SU-DHL-6 (cell line): ENCODE data around the gene MIER3.

Source experiments
- H2AFZ ChIP-seq: fragments of 200-600 bp; sonication (generic); 2 replicates; pipeline ENCODE4 v1.6.1; 2014; ENCODE audit warnings: low read depth, mild to moderate bottlenecking, moderate library complexity, mixed read lengths, antibody characterized with exemption, low read length; ENCODE audit not compliant: severe bottlenecking
- H3F3A ChIP-seq: fragments of 200-600 bp; shearing (Covaris generic); 2 replicates; pipeline ENCODE4 v1.6.0; 2016; ENCODE audit warnings: antibody characterized with exemption, mild to moderate bottlenecking; ENCODE audit not compliant: insufficient read depth
- H3K27ac ChIP-seq: fragments of 200-600 bp; sonication (generic); 2 replicates; pipeline ENCODE4 v1.5.1; 2016; ENCODE audit warnings: low read depth, mild to moderate bottlenecking, low read length, moderate library complexity, mixed read lengths
- H3K27me3 ChIP-seq: fragments of 200-600 bp; sonication (generic), shearing (Covaris generic); 2 replicates; pipeline ENCODE4 v1.6.0; 2014; ENCODE audit warnings: mild to moderate bottlenecking, low read length
- H3K36me3 ChIP-seq: fragments of 200-600 bp; sonication (generic); 2 replicates; pipeline ENCODE4 v1.6.1; 2014; ENCODE audit warnings: mild to moderate bottlenecking, low read length, mixed read lengths
- H3K4me2 ChIP-seq: fragments of 300-600, 200-600 bp; shearing (Covaris generic), sonication (generic); 2 replicates; pipeline ENCODE4 v1.6.0; 2014; ENCODE audit warnings: low read length, low read depth, mild to moderate bottlenecking; ENCODE audit not compliant: poor library complexity, severe bottlenecking
- H3K4me3 ChIP-seq: fragments of 200-600 bp; sonication (generic); 2 replicates; pipeline ENCODE4 v1.5.1; 2014; ENCODE audit warnings: antibody characterized with exemption, low read length, mild to moderate bottlenecking, mixed read lengths; ENCODE audit not compliant: insufficient read depth, poor library complexity, severe bottlenecking
- H3K79me2 ChIP-seq: fragments of 200-600 bp; sonication (generic); 2 replicates; pipeline ENCODE4 v1.6.1; 2014; ENCODE audit warnings: mild to moderate bottlenecking, low read length, moderate library complexity; ENCODE audit not compliant: insufficient read depth
- H3K9ac ChIP-seq: fragments of 200-600 bp; sonication (generic); 2 replicates; pipeline ENCODE4 v1.7.0; 2014; ENCODE audit warnings: mild to moderate bottlenecking, low read length
- H3K9me2 ChIP-seq: fragments of 200-600 bp; sonication (generic); replicated peaks from 2 replicates; pipeline ENCODE4 v1.6.1; 2014; ENCODE audit warnings: low read length; ENCODE audit not compliant: insufficient read depth
- H3K9me3 ChIP-seq: fragments of 200-600 bp; sonication (generic); 2 replicates; pipeline ENCODE4 v1.6.1; 2014; ENCODE audit warnings: low read length, mixed read lengths; ENCODE audit not compliant: insufficient read depth
- H4K20me1 ChIP-seq: fragments of 200-600 bp; sonication (generic); 2 replicates; pipeline ENCODE4 v1.6.1; 2014; ENCODE audit warnings: low read depth, mild to moderate bottlenecking, antibody characterized with exemption, low read length, moderate library complexity, mixed read lengths
- CTCF ChIP-seq: fragments of 200-600 bp; sonication (generic); IDR thresholded peaks from one replicate; pipeline ENCODE4 v1.5.1; 2017; ENCODE audit warnings: antibody characterized with exemption, mild to moderate bottlenecking, low read length, moderate library complexity; ENCODE audit not compliant: insufficient read depth, poor library complexity, severe bottlenecking
- EZH2phosphoT487 ChIP-seq: fragments of 200-600 bp; sonication (generic), shearing (Covaris generic); conservative IDR thresholded peaks from 2 replicates; pipeline ENCODE4 v1.6.1; 2018; ENCODE audit warnings: mild to moderate bottlenecking, antibody characterized with exemption, low read length, moderate library complexity, mixed read lengths

Gene MIER3

GRCh38 chr5:56873056-56873455, 78.9 kb downstream of the MIER3 start:
- TF ChIP-seq CTCF (no peak), EZH2phosphoT487 (no peak)
- H3K36me3 ChIP-seq: peaks cover 22% of the 10 kb centered on the region
- no peaks in the 10 kb centered on the region for H3K27me3 ChIP-seq
- no peaks in the 10 kb centered on the region for H3K9me3 ChIP-seq
- no peaks in the 10 kb centered on the region for H3K79me2 ChIP-seq
- H3K4me2 ChIP-seq: no peak overlapping the region
- H3K9me2 ChIP-seq: no peaks in the 10 kb centered on the region
- no peaks in the 10 kb centered on the region for H3F3A ChIP-seq
- no peak overlapping the region for H3K9ac ChIP-seq
- no peak overlapping the region for H3K4me3 ChIP-seq
- H4K20me1 ChIP-seq: no peaks in the 10 kb centered on the region
- H2AFZ ChIP-seq: no peak overlapping the region
- no peak overlapping the region for H3K27ac ChIP-seq

GRCh38 chr5:56871777-56872176, 80.1 kb downstream of the MIER3 start:
- no peak overlapping the region for H3K4me2 ChIP-seq
- H3F3A ChIP-seq: no peaks in the 10 kb centered on the region
- no peak overlapping the region for H3K27ac ChIP-seq
- no peaks in the 10 kb centered on the region for H4K20me1 ChIP-seq
- H3K79me2 ChIP-seq: no peaks in the 10 kb centered on the region
- H3K4me3 ChIP-seq: no peak overlapping the region
- no peaks in the 10 kb centered on the region for H3K9me2 ChIP-seq
- no peaks in the 10 kb centered on the region for H3K9me3 ChIP-seq
- no peak overlapping the region for H2AFZ ChIP-seq
- H3K9ac ChIP-seq: no peak overlapping the region
- H3K36me3 ChIP-seq: peaks cover 22% of the 10 kb centered on the region
- H3K27me3 ChIP-seq: no peaks in the 10 kb centered on the region
- TF ChIP-seq EZH2phosphoT487 (no peak), CTCF (no peak)
